Fibroblast of lung (primary cell): ENCODE data around the gene SGCD. TPM values are rescaled to one million over a fixed set of nuclear protein-coding genes. Genes with fewer than 3 reads are reported as not detected.
"Not testable (repeated sequence)": the region's sequence is repeated elsewhere in the genome, so short reads cannot be mapped to it uniquely, and the experiment has no call there.

Source experiments
- DNase-seq, 2 donors: peaks; one replicate each; pipeline versions ENCODE4 v3.0.0 to v3.0.0-alpha.2; 2010; ENCODE audit warnings: low read depth in 2 of 2
- H2AFZ ChIP-seq: 2 replicates; pipeline ENCODE4 v1.5.1; 2012; ENCODE audit warnings: low read length, control low read depth, inconsistent platforms
- H3K27ac ChIP-seq: 2 replicates; pipeline ENCODE4 v1.5.1; 2011; ENCODE audit warnings: low read length, control low read depth; ENCODE audit not compliant: insufficient read depth
- H3K27me3 ChIP-seq: 2 replicates; pipeline ENCODE4 v1.5.1; 2011; ENCODE audit warnings: mild to moderate bottlenecking, low read length; ENCODE audit not compliant: control insufficient read depth, insufficient read depth
- H3K36me3 ChIP-seq: 2 replicates; pipeline ENCODE4 v1.5.1; 2011; ENCODE audit warnings: low read length; ENCODE audit not compliant: control insufficient read depth, insufficient read depth
- H3K4me1 ChIP-seq: 2 replicates; pipeline ENCODE4 v1.5.1; 2011; ENCODE audit warnings: low read length; ENCODE audit not compliant: control insufficient read depth, insufficient read depth; ENCODE audit errors: extremely low read depth
- H3K4me2 ChIP-seq: 2 replicates; pipeline ENCODE4 v1.5.1; 2011; ENCODE audit warnings: low read length, control low read depth; ENCODE audit not compliant: insufficient read depth; ENCODE audit errors: extremely low read depth
- H3K4me3 ChIP-seq, 4 experiments: fragments of 200-600 bp in 1 of 4; sonication (generic) in 1 of 4; replicated peaks in 1 of 4; 2 replicates each; pipeline ENCODE4 v1.5.1; 2011 to 2016; ENCODE audit warnings: low read length in 4 of 4, low read depth in 3 of 4, mild to moderate bottlenecking in 3 of 4, control low read depth in 2 of 4, inconsistent platforms in 1 of 4, mixed read lengths in 1 of 4; ENCODE audit not compliant: insufficient read depth in 1 of 4; ENCODE audit errors: control extremely low read depth in 1 of 4
- H3K79me2 ChIP-seq: 2 replicates; pipeline ENCODE4 v1.5.1; 2012; ENCODE audit warnings: mild to moderate bottlenecking, low read length, inconsistent platforms; ENCODE audit not compliant: control insufficient read depth, insufficient read depth
- H3K9ac ChIP-seq: 2 replicates; pipeline ENCODE4 v1.5.1; 2011; ENCODE audit warnings: mild to moderate bottlenecking, low read length, control low read depth; ENCODE audit not compliant: insufficient read depth
- H3K9me3 ChIP-seq: 2 replicates; pipeline ENCODE4 v1.5.1; 2012; ENCODE audit warnings: low read depth, low read length; ENCODE audit not compliant: control insufficient read depth, insufficient read depth
- H4K20me1 ChIP-seq: 2 replicates; pipeline ENCODE4 v1.5.1; 2011; ENCODE audit warnings: low read length; ENCODE audit not compliant: control insufficient read depth, insufficient read depth; ENCODE audit errors: extremely low read depth
- EZH2 ChIP-seq: IDR thresholded peaks from 2 replicates; pipeline ENCODE4 v1.5.1; 2012; ENCODE audit warnings: low read length, control low read depth, mild to moderate bottlenecking; ENCODE audit errors: missing control alignments
- polyA plus RNA-seq, 2 donors: library from polyadenylated mRNA; depleted of rRNA in 1 of 2; stranded (reverse) in 1 of 2; unstranded in 1 of 2; fragments of >200 nt; gene quantifications; 2 replicates each; pipeline ENCODE4 v1.2.1, GENCODE V29; 2011 to 2012; ENCODE audit warnings: missing spikeins in 1 of 2
- total RNA-seq: library from RNA; depleted of rRNA; stranded (reverse); fragments of >200 nt; gene quantifications from 2 replicates; pipeline ENCODE4 v1.2.1, GENCODE V29; 2014
- TF ChIP-seq, protein P1 (sequence below), 2 donors: IDR thresholded peaks in 1 of 2; conservative IDR thresholded peaks in 1 of 2; 1 replicate in 1 of 2; 2 replicates in 1 of 2; pipeline ENCODE4 v1.5.1; 2011 to 2012; ENCODE audit warnings: low read length in 2 of 2, control low read depth in 1 of 2, inconsistent platforms in 1 of 2, low read depth in 1 of 2, mild to moderate bottlenecking in 1 of 2

The SGCD gene
- total and polyA plus RNA-seq, 2 donors (not counting 1 experiment from before 2014, with no cell fraction given) = 13.3 to 67.5 TPM

DNA sequence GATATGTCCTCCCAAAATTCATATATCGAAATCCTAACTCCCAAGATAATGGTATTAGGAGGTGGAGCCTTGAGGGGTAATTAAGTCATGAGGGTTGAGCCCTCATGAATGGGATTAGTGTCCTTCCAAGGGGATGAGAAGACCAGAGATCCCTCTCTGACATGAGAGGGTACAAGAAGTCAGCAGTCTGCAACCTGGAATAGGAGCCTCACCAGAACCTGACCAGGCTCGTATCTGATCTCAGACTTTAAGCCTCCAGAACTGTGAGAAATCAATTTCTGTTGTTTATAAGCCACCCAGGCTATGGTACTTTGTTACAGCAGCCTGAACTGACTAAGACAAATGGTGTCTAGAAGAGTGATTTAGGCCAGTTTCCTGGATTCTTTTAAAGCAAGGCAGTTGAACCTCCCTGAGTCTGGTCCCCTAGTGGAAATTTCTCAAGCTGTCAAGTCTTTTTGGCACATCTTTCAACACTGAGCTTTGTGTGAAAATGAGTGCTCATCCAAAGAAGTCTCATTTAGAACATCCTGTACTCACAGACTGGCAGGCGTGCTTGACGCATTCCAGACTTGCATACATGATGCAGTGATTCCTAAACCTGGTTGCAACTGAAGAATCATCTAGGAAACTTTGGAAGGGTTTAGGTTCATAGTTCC, 268.3 kb downstream of the SGCD start:
- Histone ChIP-seq H3K9ac (no peak overlapping the region), H3K36me3 (no peaks in the 10 kb centered on the region), H3K4me2 (no peak overlapping the region), H3K27ac (no peak overlapping the region), H3K4me3 (no peak overlapping the region), H3K79me2 (no peaks in the 10 kb centered on the region), H2AFZ (no peak overlapping the region), H3K4me1 (no peaks in the 10 kb centered on the region), H3K9me3 (no peaks in the 10 kb centered on the region), H3K27me3 (no peaks in the 10 kb centered on the region), H4K20me1 (no peaks in the 10 kb centered on the region)
- TF ChIP-seq, protein P1, sequence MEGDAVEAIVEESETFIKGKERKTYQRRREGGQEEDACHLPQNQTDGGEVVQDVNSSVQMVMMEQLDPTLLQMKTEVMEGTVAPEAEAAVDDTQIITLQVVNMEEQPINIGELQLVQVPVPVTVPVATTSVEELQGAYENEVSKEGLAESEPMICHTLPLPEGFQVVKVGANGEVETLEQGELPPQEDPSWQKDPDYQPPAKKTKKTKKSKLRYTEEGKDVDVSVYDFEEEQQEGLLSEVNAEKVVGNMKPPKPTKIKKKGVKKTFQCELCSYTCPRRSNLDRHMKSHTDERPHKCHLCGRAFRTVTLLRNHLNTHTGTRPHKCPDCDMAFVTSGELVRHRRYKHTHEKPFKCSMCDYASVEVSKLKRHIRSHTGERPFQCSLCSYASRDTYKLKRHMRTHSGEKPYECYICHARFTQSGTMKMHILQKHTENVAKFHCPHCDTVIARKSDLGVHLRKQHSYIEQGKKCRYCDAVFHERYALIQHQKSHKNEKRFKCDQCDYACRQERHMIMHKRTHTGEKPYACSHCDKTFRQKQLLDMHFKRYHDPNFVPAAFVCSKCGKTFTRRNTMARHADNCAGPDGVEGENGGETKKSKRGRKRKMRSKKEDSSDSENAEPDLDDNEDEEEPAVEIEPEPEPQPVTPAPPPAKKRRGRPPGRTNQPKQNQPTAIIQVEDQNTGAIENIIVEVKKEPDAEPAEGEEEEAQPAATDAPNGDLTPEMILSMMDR (conservative IDR thresholded peaks at IDR 0.05 in 1 of 2, IDR thresholded peaks at IDR 0.05 in 1 of 2; ENCODE audit: low read depth in 1 of 2, low read length in 2 of 2) = no peak
- no peak for TF ChIP-seq EZH2
- peak; percentile 38 to 42 for DNase-seq

DNA sequence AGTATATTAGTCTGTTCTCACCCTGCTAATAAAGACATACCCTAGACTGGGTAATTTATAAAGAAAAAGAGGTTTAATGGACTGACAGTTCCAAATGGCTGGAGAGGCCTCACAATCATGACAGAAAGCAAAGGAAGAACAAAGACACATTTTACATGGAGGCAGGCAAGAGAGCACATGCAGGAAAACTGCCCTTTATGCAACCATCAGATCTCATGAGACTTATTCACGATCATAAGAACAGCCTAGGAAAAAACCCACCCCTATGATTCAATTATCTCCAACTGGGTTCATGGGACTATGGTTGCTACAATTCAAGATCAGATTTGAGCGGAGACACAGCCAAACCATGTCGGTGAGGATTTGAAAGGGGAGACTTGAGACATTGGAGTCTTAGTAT, 270.3 kb downstream of the SGCD start:
- no peaks in the 10 kb centered on the region for H4K20me1 ChIP-seq
- no peaks in the 10 kb centered on the region for H3K79me2 ChIP-seq
- H3K27me3 ChIP-seq = no peaks in the 10 kb centered on the region
- TF ChIP-seq EZH2 = no peak
- TF ChIP-seq, protein P1 (conservative IDR thresholded peaks at IDR 0.05 in 1 of 2, IDR thresholded peaks at IDR 0.05 in 1 of 2; ENCODE audit: low read depth in 1 of 2, low read length in 2 of 2) = no peak
- no peaks in the 10 kb centered on the region for H3K4me1 ChIP-seq
- H3K9ac ChIP-seq = no peak overlapping the region
- no peak overlapping the region for H3K27ac ChIP-seq
- no peak overlapping the region for H2AFZ ChIP-seq
- H3K36me3 ChIP-seq = no peaks in the 10 kb centered on the region
- H3K4me2 ChIP-seq = no peak overlapping the region
- no peak for DNase-seq
- no peak overlapping the region for H3K4me3 ChIP-seq
- no peaks in the 10 kb centered on the region for H3K9me3 ChIP-seq

DNA sequence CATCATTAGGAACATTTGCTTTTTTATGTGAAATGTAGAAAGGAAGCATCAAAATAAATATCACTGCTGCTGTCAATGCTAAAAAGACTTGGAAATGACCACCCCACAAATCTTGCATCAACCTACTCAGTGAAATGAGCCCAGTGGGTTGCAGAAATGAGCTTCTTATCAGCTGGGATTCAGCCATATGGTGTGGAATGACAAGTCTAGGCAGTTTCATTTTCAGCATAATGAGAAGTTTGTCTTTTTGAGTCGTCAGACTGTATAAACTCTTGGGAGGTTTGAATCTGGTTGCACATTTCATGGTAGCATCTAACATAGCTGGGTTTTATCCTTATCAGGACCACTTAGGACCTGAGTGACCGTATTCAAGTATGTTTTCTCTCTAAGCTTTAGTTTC, 272.0 kb downstream of the SGCD start:
- H3K4me1 ChIP-seq = no peaks in the 10 kb centered on the region
- DNase-seq = no peak
- no peak overlapping the region for H3K4me3 ChIP-seq
- H3K27me3 ChIP-seq = no peaks in the 10 kb centered on the region
- H2AFZ ChIP-seq = no peak overlapping the region
- H4K20me1 ChIP-seq = no peaks in the 10 kb centered on the region
- H3K9ac ChIP-seq = no peak overlapping the region
- H3K9me3 ChIP-seq = no peaks in the 10 kb centered on the region
- no peak overlapping the region for H3K27ac ChIP-seq
- H3K4me2 ChIP-seq = no peak overlapping the region
- H3K36me3 ChIP-seq = no peaks in the 10 kb centered on the region
- TF ChIP-seq, protein P1 (conservative IDR thresholded peaks at IDR 0.05 in 1 of 2, IDR thresholded peaks at IDR 0.05 in 1 of 2; ENCODE audit: low read depth in 1 of 2, low read length in 2 of 2) = no peak
- no peak for TF ChIP-seq EZH2
- H3K79me2 ChIP-seq = no peaks in the 10 kb centered on the region

DNA sequence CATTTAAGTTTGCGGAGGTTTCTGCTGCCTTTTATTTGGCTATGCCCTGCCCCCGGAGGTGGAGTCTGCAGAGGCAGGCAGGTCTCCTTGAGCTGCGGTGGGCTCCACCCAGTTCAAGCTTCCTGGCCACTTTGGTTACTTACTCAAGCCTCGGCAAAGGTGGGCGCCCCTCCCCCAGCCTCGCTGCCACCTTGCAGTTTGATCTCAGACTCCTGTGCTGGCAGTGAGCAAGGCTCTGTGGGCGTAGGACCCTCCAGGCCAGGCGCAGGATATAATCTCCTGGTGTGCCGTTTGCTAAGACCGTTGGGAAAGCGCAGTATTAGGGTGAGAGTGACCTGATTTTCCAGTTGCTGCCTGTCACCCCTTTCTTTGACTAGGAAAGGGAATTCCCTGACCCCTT, 283.6 kb downstream of the SGCD start:
- not testable (repeated sequence) for H3K27ac ChIP-seq, H3K4me3 ChIP-seq, H4K20me1 ChIP-seq, H3K79me2 ChIP-seq, H3K36me3 ChIP-seq, H3K9ac ChIP-seq, H3K9me3 ChIP-seq, H3K4me2 ChIP-seq, H3K4me1 ChIP-seq, DNase-seq, H3K27me3 ChIP-seq, H2AFZ ChIP-seq
